Esophagus squamous epithelium (tissue), 4 donors: Measurements from ENCODE around the gene KRT2.

ENCODE experiments used
- POLR2A ChIP-seq, 4 donors: fragments of 450-650 bp; IDR thresholded peaks; one replicate each; pipeline ENCODE4 v1.6.1; 2017; ENCODE audit warnings: antibody characterized with exemption in 4 of 4, mild to moderate bottlenecking in 4 of 4, moderate library complexity in 3 of 4
- TF ChIP-seq, protein P1 (sequence below), 6 experiments: fragments of 450-650 bp in 4 of 6; fragments of 200-600 bp in 2 of 6; sonication (generic) in 2 of 6; IDR thresholded peaks; one replicate each; pipeline ENCODE4 v1.5.1; 2016 to 2019; ENCODE audit warnings: antibody characterized with exemption in 6 of 6, mild to moderate bottlenecking in 4 of 6, moderate library complexity in 4 of 6

DNA sequence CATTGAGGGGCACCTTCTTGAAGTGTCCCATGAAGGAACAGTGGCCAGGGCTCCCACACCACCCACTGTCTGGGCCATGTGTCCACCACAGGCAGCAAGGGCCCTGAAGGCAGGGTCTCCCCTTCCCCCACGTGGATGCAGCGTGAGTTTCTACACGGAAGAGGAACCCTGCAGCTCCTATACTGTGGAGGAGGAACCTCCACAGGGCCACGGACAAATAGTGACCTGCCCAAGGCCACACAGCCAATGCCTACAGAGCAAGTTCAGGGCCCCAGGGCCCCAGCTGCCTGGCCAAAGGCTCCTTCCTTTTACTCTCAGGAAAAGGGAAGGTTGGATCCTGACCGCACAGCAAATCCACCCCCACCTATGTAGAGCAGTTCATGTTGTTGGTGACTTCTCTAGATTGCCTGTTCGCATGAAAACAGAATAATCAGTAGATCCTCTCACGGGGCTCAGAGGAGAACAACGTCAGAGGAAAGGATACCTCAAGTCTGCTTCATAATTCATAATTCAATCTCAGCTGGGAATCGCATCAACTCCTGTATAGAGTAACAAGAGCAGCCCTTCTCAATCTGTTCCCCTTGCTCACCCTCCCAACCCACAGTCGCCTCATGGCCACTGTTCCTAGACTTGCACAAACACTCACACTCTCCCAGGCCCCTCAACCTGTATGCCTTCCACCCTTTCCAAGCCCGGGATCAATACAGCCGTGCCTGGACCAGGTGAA, 22.6 kb downstream of the KRT2 start:
- TF ChIP-seq, protein P1, sequence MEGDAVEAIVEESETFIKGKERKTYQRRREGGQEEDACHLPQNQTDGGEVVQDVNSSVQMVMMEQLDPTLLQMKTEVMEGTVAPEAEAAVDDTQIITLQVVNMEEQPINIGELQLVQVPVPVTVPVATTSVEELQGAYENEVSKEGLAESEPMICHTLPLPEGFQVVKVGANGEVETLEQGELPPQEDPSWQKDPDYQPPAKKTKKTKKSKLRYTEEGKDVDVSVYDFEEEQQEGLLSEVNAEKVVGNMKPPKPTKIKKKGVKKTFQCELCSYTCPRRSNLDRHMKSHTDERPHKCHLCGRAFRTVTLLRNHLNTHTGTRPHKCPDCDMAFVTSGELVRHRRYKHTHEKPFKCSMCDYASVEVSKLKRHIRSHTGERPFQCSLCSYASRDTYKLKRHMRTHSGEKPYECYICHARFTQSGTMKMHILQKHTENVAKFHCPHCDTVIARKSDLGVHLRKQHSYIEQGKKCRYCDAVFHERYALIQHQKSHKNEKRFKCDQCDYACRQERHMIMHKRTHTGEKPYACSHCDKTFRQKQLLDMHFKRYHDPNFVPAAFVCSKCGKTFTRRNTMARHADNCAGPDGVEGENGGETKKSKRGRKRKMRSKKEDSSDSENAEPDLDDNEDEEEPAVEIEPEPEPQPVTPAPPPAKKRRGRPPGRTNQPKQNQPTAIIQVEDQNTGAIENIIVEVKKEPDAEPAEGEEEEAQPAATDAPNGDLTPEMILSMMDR (IDR thresholded peaks at IDR 0.05), result no peak
- no peak for TF ChIP-seq POLR2A (IDR thresholded peaks at IDR 0.05)
